A549 treated with CpdA at 1 μM for 4 hours (cell line): ENCODE data around the gene SPC25. TPM values are rescaled to one million over a fixed set of nuclear protein-coding genes. Genes with fewer than 3 reads are reported as not detected.

ENCODE experiments used
- total RNA-seq: library from RNA; stranded (reverse); fragments of 200-300 nt; extraction: Qiagen RNA extraction; gene quantifications from 5 replicates; pipeline ENCODE4 v1.2.3, GENCODE V29; 2022; ENCODE audit warnings: low read depth

The SPC25 gene
- 16.5 to 22.3 TPM (median 19.2 TPM) in 5 replicates for total RNA-seq

GRCh38 chr2:168890006-168890782, at the start of gene SPC25:
Gene SPC25, minus strand, starts transcription at chr2:168890430. Its CDS starts 911 bp downstream, at chr2:168889519.

GRCh38 chr2:168901003-168901402, 10.8 kb upstream of the SPC25 start, which contains the start of gene G6PC2:
Gene G6PC2, plus strand, starts transcription at chr2:168901291. Its CDS starts 41 bp downstream, at chr2:168901332.

Other genes with a start within 250 kb of the SPC25 start
- gene NOSTRIN, start 87.8 kb downstream of the SPC25 start, total RNA-seq = 1.3 to 1.6 TPM (median 1.6 TPM) in 5 replicates
- gene G6PC2, start 10.9 kb upstream of the SPC25 start, total RNA-seq = not detected in 5 replicates
- 0.02 TPM in 1 of 5 replicates, not detected in the others for gene ABCB11, start 140.9 kb upstream of the SPC25 start, total RNA-seq
- 3.1 to 4.2 TPM (median 3.6 TPM) in 5 replicates for gene DHRS9, start 179.1 kb upstream of the SPC25 start, total RNA-seq